SK-N-SH (cell line): ENCODE measurements around the gene ZDHHC18.

ENCODE experiments used
- CTCF ChIP-seq: fragments of 200-600 bp; sonication (generic); IDR thresholded peaks from 2 replicates; pipeline ENCODE4 v1.6.1; 2017; ENCODE audit warnings: antibody characterized with exemption, mild to moderate bottlenecking, moderate library complexity
- GABPA ChIP-seq: IDR thresholded peaks from 2 replicates; pipeline ENCODE4 v1.4.0; 2012; ENCODE audit warnings: low read depth, mild to moderate bottlenecking
- GATA2 ChIP-seq: sonication (generic); formaldehyde crosslinking; IDR thresholded peaks from 2 replicates; pipeline ENCODE4 v1.5.0; 2020; ENCODE audit warnings: mild to moderate bottlenecking, missing genetic modification reagents
- JUND ChIP-seq: IDR thresholded peaks from 2 replicates; pipeline ENCODE4 v1.4.0; 2012
- POLR2AphosphoS5 ChIP-seq: IDR thresholded peaks from 2 replicates; pipeline ENCODE4 v1.6.1; 2012; ENCODE audit warnings: low read depth, low read length
- TEAD4 ChIP-seq: IDR thresholded peaks from 2 replicates; pipeline ENCODE4 v1.4.0; 2012; ENCODE audit warnings: mild to moderate bottlenecking, borderline replicate concordance; ENCODE audit not compliant: insufficient read depth

DNA sequence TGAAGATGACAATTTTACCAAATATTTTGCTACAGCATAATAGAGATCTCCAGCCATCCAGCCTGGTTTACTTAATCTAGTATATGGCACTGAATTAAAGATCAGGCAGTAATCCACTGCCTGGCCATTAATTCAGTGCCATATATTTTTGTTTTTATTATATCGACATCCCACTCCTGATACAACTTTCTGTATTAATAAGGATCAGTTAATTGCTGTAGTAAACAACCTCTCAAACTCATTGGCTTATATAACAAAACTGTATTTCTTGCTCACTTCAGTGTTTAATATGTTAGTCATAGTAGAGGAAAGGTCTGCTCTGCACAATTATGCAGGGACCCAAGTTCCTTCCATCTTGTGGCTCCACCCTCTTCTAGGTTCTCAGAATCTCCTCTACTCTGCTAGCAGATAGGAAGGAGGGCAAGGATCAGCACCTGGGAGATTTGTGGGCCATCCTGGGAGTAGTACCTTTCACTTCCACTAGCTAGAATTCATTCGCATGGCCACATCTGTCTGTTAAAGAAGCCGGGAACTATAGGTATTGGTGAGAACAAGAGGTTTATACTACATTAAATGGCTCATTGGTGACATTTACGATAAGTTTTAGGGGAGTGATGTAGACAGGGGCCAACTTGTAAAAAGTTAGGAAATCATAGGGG lies 3.6 kb upstream of the ZDHHC18 start:
- no peak for TF ChIP-seq GATA2 (CRISPR knock-in tag)
- TF ChIP-seq TEAD4: no peak
- TF ChIP-seq CTCF: no peak
- TF ChIP-seq JUND: no peak
- no peak for TF ChIP-seq GABPA
- no peak for TF ChIP-seq POLR2AphosphoS5
